ENCODE results near the gene SUSD6. TPM values are rescaled to one million over a fixed set of nuclear protein-coding genes. Genes with fewer than 3 reads are reported as not detected.
A peak's percentile ranks its signal among the peaks of the same experiment; 100 is the strongest.

The SUSD6 gene
- total and polyA plus RNA-seq, 9 of the 15 experiments (the other 6 are each of a cell fraction or from before 2014, with no cell fraction given) = 2.9 to 20.7 (median 5.6) TPM

DNA sequence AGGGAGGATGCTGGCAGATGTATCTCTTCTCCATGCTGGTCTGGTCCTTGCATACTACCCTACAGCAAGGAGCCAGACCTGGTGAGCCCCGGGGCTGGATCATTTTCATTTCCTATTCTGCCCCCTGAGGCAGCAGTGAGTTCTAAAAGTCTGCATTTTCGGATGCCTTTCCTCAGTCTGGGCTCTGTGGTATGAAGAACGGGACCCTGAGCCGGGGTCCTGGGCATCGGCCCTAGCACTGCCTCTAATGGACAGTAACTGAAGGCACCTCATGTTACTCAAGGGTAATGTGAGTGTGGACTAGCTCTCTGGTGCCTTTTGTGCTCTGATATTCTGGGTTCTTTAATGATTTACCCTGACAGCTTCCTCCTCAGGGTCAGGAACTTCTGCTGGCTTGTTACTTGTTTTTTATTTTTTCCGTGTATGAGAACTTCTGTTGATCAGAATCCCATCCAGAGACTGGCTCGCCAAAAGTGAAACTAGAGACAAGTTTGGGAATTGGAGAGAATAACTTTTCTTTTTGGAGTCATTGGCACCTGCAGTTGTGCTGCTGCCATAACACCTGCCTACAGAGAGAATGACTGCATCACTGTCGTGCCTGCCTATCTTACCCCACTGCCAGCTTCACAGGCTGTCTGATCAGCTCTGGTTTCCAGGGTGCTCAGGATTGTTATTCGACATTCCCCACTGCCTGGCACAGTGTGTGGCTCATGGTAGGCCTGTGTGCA, 62.3 kb downstream of the SUSD6 start:
- TF ChIP-seq SPI1 (IDR thresholded peaks at IDR 0.05; ENCODE audit: borderline replicate concordance, low read depth, low read length) = no peak
- TF ChIP-seq, protein P1, sequence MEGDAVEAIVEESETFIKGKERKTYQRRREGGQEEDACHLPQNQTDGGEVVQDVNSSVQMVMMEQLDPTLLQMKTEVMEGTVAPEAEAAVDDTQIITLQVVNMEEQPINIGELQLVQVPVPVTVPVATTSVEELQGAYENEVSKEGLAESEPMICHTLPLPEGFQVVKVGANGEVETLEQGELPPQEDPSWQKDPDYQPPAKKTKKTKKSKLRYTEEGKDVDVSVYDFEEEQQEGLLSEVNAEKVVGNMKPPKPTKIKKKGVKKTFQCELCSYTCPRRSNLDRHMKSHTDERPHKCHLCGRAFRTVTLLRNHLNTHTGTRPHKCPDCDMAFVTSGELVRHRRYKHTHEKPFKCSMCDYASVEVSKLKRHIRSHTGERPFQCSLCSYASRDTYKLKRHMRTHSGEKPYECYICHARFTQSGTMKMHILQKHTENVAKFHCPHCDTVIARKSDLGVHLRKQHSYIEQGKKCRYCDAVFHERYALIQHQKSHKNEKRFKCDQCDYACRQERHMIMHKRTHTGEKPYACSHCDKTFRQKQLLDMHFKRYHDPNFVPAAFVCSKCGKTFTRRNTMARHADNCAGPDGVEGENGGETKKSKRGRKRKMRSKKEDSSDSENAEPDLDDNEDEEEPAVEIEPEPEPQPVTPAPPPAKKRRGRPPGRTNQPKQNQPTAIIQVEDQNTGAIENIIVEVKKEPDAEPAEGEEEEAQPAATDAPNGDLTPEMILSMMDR (IDR thresholded peaks at IDR 0.05 in 2 of 3, conservative IDR thresholded peaks at IDR 0.05 in 1 of 3; ENCODE audit: insufficient read depth in 2 of 3, low read depth in 1 of 3, low read length in 3 of 3) = 0 out of 6 replicates have a peak, but pooled peaks of 1 of the 3 experiments have one; percentile 3
- DNase-seq (ENCODE audit: extremely low read depth in 1 of 4, low spot score in 3 of 4) = no peak
- POLR2A ChIA-PET = interaction anchor here (1.4 kb wide), 1 partner anchor 14 kb away, joined by 7 read pairs; no protein-coding TSS in a partner anchor
- no peak overlapping the region for H3K9ac ChIP-seq (ENCODE audit: insufficient read depth in 1 of 2, low read depth in 2 of 2, low read length in 2 of 2)
- WGBS (ENCODE audit: insufficient coverage, low coverage, missing lambda C conversion rate) = 56% methylated on average over 5 of the region's 9 CpGs
- H3K4me2 ChIP-seq (ENCODE audit: insufficient read depth, low read length) = no peak overlapping the region
- H3K9me1 ChIP-seq (ENCODE audit: control insufficient read depth, insufficient read depth, low read length) = no peaks in the 10 kb centered on the region
- in situ Hi-C loops (cut with MboI) = no loop called here
- FAIRE-seq = peak; percentile 23
- BruUV-seq (replicated peaks) = no TSS peak
- ATAC-seq = peak; percentile 66
- H4K20me1 ChIP-seq (replicated peaks; ENCODE audit: control insufficient read depth, insufficient read depth, low read length) = peaks cover 8% of the 10 kb centered on the region; the same call in 1 of the 2 replicates
- no peak overlapping the region for H2AFZ ChIP-seq (ENCODE audit: low read depth, low read length)
- H3K79me2 ChIP-seq (ENCODE audit: control insufficient read depth, insufficient read depth, low read length) = peaks cover 62% of the 10 kb centered on the region
- intact Hi-C loops (cut with micrococcal nuclease) = no loop called here
- H3K36me3 ChIP-seq (ENCODE audit: control insufficient read depth, insufficient read depth, low read length) = peaks cover 6% of the 10 kb centered on the region; the same call in 2 of the 3 replicates
- H3K4me1 ChIP-seq (replicated peaks in 1 of 2; ENCODE audit: control insufficient read depth in 2 of 2, insufficient read depth in 2 of 2, low read length in 2 of 2) = no peaks in the 10 kb centered on the region
- H3K9me3 ChIP-seq (replicated peaks; ENCODE audit: control insufficient read depth, insufficient read depth, low read depth, low read length) = no peaks in the 10 kb centered on the region
- H3K27ac ChIP-seq (ENCODE audit: extremely low read depth, low read depth, low read length) = no peak overlapping the region
- CTCF ChIA-PET (ENCODE audit: low intra/inter-chr PET ratio) = no interaction called here
- no peak overlapping the region for H3K4me3 ChIP-seq
- no peaks in the 10 kb centered on the region for H3K27me3 ChIP-seq (ENCODE audit: control insufficient read depth in 2 of 2, insufficient read depth in 2 of 2, low read length in 2 of 2)
